Esophagus squamous epithelium (tissue), 4 donors: Measurements from ENCODE around the gene OSGIN1.

Experiments used
- CTCF ChIP-seq, 6 experiments: fragments of 450-650 bp in 4 of 6; fragments of 200-600 bp in 2 of 6; sonication (generic) in 2 of 6; IDR thresholded peaks; one replicate each; pipeline ENCODE4 v1.5.1; 2016 to 2019; ENCODE audit warnings: antibody characterized with exemption in 6 of 6, mild to moderate bottlenecking in 4 of 6, moderate library complexity in 4 of 6
- POLR2A ChIP-seq, 4 donors: fragments of 450-650 bp; IDR thresholded peaks; one replicate each; pipeline ENCODE4 v1.6.1; 2017; ENCODE audit warnings: antibody characterized with exemption in 4 of 4, mild to moderate bottlenecking in 4 of 4, moderate library complexity in 3 of 4

DNA sequence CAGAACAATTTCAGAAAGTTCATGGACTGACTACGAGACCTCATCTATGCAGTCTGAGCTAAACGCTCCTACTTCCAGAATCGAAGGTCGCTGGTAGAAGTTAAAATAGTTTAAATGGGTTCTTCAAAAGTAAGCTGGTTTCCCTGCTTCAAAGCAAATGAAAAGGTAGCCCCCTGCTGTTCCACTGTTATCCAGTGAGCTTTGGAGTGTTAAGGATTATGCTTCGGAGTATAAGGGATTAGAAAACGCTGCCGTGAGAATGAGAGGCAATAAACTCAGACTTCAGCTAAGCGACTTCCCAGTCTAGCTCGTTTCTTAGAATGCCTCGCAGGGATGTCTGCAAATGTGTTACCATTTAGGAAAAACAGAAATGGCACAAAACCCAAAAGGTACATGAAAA is 41.8 kb upstream of the OSGIN1 start:
- no peak for TF ChIP-seq CTCF (IDR thresholded peaks at IDR 0.05)
- TF ChIP-seq POLR2A (IDR thresholded peaks at IDR 0.05): no peak
